Measurements from ENCODE around the gene ALG14. TPM values are rescaled to one million over a fixed set of nuclear protein-coding genes. Genes with fewer than 3 reads are reported as not detected.

ALG14 gene
- total RNA-seq, 4 donors from 2014 or later, result 1.5 to 4.6 (median 3.2) TPM

GRCh38 chr1:94926126-94926914, 146.4 kb downstream of the ALG14 start:
- WGBS, 2 donors, result 0 to 1% methylated on average over 4 to 19 of the region's 78 CpGs
- TF ChIP-seq POLR2A (IDR thresholded peaks at IDR 0.05) (no peak), CTCF (IDR thresholded peaks at IDR 0.05) (peak in 5 of 6 experiments; percentile 12 to 50 (median 39))
- peak overlapping the region; percentile 92 to 99 (median 98) for H3K27ac ChIP-seq
- intact Hi-C loops (cut with DNase I), result loop anchor here (5.0 kb wide), 1 partner anchor 116 kb away; no protein-coding TSS in a partner anchor
- DNase-seq, result peak; percentile 58 to 61
- H3K4me3 ChIP-seq (replicated peaks in 1 of 3), result peak overlapping the region; percentile 42 to 97 (median 81)
- H3K27me3 ChIP-seq, result no peaks in the 10 kb centered on the region
- H3K36me3 ChIP-seq, result no peaks in the 10 kb centered on the region
- no peaks in the 10 kb centered on the region for H3K9me3 ChIP-seq
- peaks cover 42 to 60% of the 10 kb centered on the region in 2 donors for H3K4me1 ChIP-seq

- intact Hi-C loops (cut with DNase I), result loop anchor here (5.0 kb wide), 1 partner anchor 117 kb away; no protein-coding TSS in a partner anchor
- peak; percentile 73 to 75 for DNase-seq
- WGBS, 2 donors, result 0 to 5% methylated on average over 22 to 23 of the region's 23 CpGs
- H3K27me3 ChIP-seq, result no peaks in the 10 kb centered on the region
- H3K4me1 ChIP-seq, result peaks cover 44 to 61% of the 10 kb centered on the region in 2 donors
- peak overlapping the region; percentile 92 to 99 (median 98) for H3K27ac ChIP-seq
- no peaks in the 10 kb centered on the region for H3K9me3 ChIP-seq
- peak overlapping the region; percentile 42 to 97 (median 81) for H3K4me3 ChIP-seq (replicated peaks in 1 of 3)
- TF ChIP-seq POLR2A (IDR thresholded peaks at IDR 0.05) (peak in 1 of 2 donors; percentile 78), CTCF (IDR thresholded peaks at IDR 0.05) (peak in 2 of 6 experiments; percentile 7 to 16)
- H3K36me3 ChIP-seq, result no peaks in the 10 kb centered on the region
These were observed 147.1 kb downstream of the ALG14 start for GRCh38 chr1:94925561-94926125.

- WGBS, 2 donors, result 6 to 16% methylated on average over 2 of the region's 2 CpGs
- Histone ChIP-seq H3K36me3 (no peaks in the 10 kb centered on the region), H3K9me3 (no peaks in the 10 kb centered on the region), H3K27me3 (no peaks in the 10 kb centered on the region), H3K4me1 (peaks cover 50 to 67% of the 10 kb centered on the region in 2 donors), H3K27ac (peak overlapping the region; percentile 92 to 99 (median 98)), H3K4me3 (replicated peaks in 1 of 3) (peak overlapping the region in 2 of 3 donors; percentile 42 to 97)
- DNase-seq, result no peak
- TF ChIP-seq POLR2A (IDR thresholded peaks at IDR 0.05) (no peak), CTCF (IDR thresholded peaks at IDR 0.05) (no peak)
- intact Hi-C loops (cut with DNase I), result loop anchor here (5.0 kb wide), 1 partner anchor 117 kb away; no protein-coding TSS in a partner anchor
These were observed 147.7 kb downstream of the ALG14 start for GRCh38 chr1:94925004-94925403.

Other genes with a start within 250 kb of the ALG14 start
- gene CNN3, start 145.8 kb downstream of the ALG14 start, total RNA-seq, result 100 to 1,000 TPM; 149 to 257 (median 177) TPM
- gene TLCD4, start 44.4 kb upstream of the ALG14 start, total RNA-seq, result 10 to 100 TPM; 12.6 to 30.6 (median 24.0) TPM
- 10 to 100 TPM; 13.1 to 20.6 (median 16.5) TPM for gene RWDD3, start 161.3 kb upstream of the ALG14 start, total RNA-seq

Data from thyroid gland (tissue), 4 donors.